ENCODE measurements around the gene SMIM22. TPM values are rescaled to one million over a fixed set of nuclear protein-coding genes. Genes with fewer than 3 reads are reported as not detected.

SMIM22 gene
- total RNA-seq, 4 donors from 2014 or later, result not detected

DNA sequence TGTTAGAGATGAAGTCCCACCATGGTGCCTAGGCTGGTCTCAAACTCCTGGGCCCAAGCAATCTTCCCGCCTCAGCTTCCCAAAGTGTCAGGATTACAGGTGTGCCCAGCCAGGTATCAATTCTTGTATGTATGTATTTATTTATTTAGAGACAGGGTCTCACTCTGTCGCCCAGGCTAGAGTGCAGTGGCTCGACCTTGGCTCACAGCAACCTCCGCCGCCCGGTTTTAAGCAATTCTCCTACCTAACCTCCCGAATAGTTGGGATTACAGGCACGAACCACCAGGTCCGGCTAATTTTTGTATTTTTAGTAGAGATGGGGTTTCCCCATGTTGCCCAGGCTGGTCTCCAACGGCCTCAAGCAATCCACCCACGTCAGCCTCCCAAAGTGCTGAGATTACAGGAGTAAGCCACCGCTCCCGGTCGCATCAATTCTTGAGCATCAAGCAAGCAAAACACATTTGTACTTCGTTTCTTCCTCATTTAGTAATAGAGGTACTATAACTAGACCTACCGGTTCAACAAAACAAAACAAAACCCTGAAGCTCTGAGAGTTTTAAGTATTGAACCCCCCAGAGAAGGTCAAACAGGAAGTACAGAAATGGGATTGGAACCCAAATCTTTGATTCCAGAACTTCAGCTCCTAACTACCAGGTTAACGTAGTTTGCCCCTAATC lies 27.2 kb upstream of the SMIM22 start:
- DNase-seq, result peak in 1 of 2 donors; percentile 27
- H3K36me3 ChIP-seq, result peaks cover 0 to 26% of the 10 kb centered on the region in 2 donors
- no peaks in the 10 kb centered on the region for H3K27me3 ChIP-seq
- H3K9me3 ChIP-seq, result no peaks in the 10 kb centered on the region
- intact Hi-C loops (cut with DNase I; ENCODE audit: low total_unique reads) (loop anchor here (1.0 to 2.0 kb wide), 4 partner anchors 34 to 229 kb away; partner anchors contain the start of genes ANKS3, CDIP1, DNAAF8 and ROGDI), in situ Hi-C loops (cut with MboI; ENCODE audit: low sequenced_read_pairs in 4 of 4) (no loop called here)
- peaks cover 25 to 30% of the 10 kb centered on the region in 2 donors for H3K4me1 ChIP-seq
- ATAC-seq, result peak in 1 of 2 donors; percentile 13
- peak overlapping the region; percentile 80 to 99 (median 90) for H3K4me3 ChIP-seq
- no peak for TF ChIP-seq POLR2A (IDR thresholded peaks at IDR 0.05)
- TF ChIP-seq, protein P1, sequence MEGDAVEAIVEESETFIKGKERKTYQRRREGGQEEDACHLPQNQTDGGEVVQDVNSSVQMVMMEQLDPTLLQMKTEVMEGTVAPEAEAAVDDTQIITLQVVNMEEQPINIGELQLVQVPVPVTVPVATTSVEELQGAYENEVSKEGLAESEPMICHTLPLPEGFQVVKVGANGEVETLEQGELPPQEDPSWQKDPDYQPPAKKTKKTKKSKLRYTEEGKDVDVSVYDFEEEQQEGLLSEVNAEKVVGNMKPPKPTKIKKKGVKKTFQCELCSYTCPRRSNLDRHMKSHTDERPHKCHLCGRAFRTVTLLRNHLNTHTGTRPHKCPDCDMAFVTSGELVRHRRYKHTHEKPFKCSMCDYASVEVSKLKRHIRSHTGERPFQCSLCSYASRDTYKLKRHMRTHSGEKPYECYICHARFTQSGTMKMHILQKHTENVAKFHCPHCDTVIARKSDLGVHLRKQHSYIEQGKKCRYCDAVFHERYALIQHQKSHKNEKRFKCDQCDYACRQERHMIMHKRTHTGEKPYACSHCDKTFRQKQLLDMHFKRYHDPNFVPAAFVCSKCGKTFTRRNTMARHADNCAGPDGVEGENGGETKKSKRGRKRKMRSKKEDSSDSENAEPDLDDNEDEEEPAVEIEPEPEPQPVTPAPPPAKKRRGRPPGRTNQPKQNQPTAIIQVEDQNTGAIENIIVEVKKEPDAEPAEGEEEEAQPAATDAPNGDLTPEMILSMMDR (IDR thresholded peaks at IDR 0.05 in 4 of 5, conservative IDR thresholded peaks at IDR 0.05 in 1 of 5), result no peak
- H3K27ac ChIP-seq, result peak overlapping the region; percentile 83 to 95 (median 92)

DNA sequence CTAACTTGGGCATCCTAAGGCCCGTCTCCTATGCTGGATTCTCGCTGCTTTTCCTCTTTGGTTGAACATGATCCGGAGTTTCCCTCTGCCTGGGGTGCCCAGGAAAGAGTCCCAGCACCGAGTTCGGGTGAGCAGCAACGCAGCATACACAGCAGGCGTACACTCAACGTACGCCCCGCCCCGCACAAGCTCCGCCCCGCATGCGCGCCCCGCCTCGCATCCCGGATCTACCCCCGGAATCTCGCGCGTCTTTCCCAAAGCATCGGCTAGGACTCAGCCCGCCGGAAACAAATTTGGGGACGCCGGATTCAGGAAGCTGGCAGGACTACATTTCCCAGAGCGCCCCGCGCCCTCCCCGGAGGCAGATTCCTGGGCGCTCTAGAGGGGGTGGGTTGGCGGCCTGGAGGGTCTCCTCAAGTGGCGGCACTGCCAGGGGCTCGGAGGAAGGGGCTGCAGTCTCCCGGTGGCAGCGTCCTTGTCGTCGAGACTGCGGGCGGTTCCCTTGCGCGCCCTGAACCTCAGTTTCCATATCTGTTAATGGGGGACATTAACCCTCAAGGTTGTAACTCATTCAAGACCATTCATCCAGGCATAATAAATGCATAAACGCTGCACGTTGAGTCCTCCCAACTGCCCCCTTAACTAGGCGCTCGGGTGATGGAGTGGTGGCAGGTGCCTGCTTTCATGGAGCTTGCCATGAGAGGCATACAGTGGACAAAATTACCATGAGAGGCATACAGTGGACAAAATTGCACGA lies 26.4 kb upstream of the SMIM22 start:
- TF ChIP-seq, protein P1 (IDR thresholded peaks at IDR 0.05 in 4 of 5, conservative IDR thresholded peaks at IDR 0.05 in 1 of 5), result no peak
- peak; percentile 68 to 74 for TF ChIP-seq POLR2A (IDR thresholded peaks at IDR 0.05)
- Histone ChIP-seq H3K27me3 (no peaks in the 10 kb centered on the region), H3K9me3 (no peaks in the 10 kb centered on the region), H3K36me3 (peaks cover 0 to 19% of the 10 kb centered on the region in 2 donors), H3K4me1 (peaks cover 25 to 30% of the 10 kb centered on the region in 2 donors), H3K27ac (peak overlapping the region; percentile 83 to 95 (median 92)), H3K4me3 (peak overlapping the region; percentile 74 to 99 (median 90))
- DNase-seq (peak; percentile 93 to 95), ATAC-seq (peak; percentile 82 to 84)
- in situ Hi-C loops (cut with MboI; ENCODE audit: low sequenced_read_pairs in 4 of 4) (no loop called here), intact Hi-C loops (cut with DNase I; ENCODE audit: low total_unique reads) (loop anchor here (1.0 to 2.0 kb wide), 3 partner anchors 34 to 188 kb away; partner anchors contain the start of genes ANKS3, DNAAF8 and ROGDI)

DNA sequence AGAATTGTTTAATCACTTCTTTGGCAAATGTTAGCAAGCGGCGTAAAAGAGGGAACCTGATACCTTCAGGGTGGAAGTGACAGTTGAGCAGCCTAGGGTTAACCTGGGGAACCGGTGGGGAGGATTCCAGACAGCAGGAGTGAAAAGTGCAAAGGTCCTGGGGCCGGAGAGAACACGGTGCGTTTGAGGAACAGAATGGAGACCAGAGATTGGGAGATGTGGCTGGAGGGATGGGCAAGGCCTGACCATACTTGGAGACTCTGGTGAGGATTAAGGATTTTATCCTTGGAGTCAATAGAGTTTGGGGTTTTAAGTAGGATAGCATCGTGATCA lies 25.9 kb upstream of the SMIM22 start:
- H3K4me1 ChIP-seq, result peaks cover 25 to 30% of the 10 kb centered on the region in 2 donors
- TF ChIP-seq, protein P1 (IDR thresholded peaks at IDR 0.05 in 4 of 5, conservative IDR thresholded peaks at IDR 0.05 in 1 of 5), result no peak
- TF ChIP-seq POLR2A (IDR thresholded peaks at IDR 0.05), result no peak
- peak overlapping the region; percentile 83 to 95 (median 92) for H3K27ac ChIP-seq
- DNase-seq, result no peak
- H3K4me3 ChIP-seq, result peak overlapping the region; percentile 74 to 99 (median 90)
- no peaks in the 10 kb centered on the region for H3K9me3 ChIP-seq
- no peak for ATAC-seq
- intact Hi-C loops (cut with DNase I; ENCODE audit: low total_unique reads), result loop anchor here (2.0 kb wide), 1 partner anchor 34 kb away; the partner anchor contains the start of gene ROGDI
- peaks cover 0 to 14% of the 10 kb centered on the region in 2 donors for H3K36me3 ChIP-seq
- H3K27me3 ChIP-seq, result no peaks in the 10 kb centered on the region
- in situ Hi-C loops (cut with MboI; ENCODE audit: low sequenced_read_pairs in 4 of 4), result no loop called here

DNA sequence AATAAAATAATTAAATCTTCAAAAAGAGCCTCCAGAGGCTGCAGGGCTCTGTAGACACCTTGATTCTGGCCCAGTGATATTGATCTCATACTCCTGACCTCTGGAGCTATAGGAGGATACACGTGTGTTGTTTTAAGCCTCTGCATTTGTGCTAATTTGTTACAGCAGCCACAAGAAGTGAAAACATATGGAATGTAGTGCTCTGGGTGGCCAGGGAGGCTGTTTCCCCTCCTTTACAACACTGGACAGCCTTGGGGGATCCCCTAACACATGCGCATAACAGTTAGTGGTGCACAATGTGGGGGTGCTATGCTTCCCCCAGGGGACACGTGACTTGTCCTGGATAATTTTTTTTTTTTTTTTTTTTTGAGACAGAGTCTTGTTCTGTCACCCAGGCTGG lies 23.5 kb upstream of the SMIM22 start:
- in situ Hi-C loops (cut with MboI; ENCODE audit: low sequenced_read_pairs in 4 of 4) (no loop called here), intact Hi-C loops (cut with DNase I; ENCODE audit: low total_unique reads) (no loop called here)
- Histone ChIP-seq H3K36me3 (no peaks in the 10 kb centered on the region), H3K27ac (no peak overlapping the region), H3K9me3 (no peaks in the 10 kb centered on the region), H3K4me3 (no peak overlapping the region), H3K4me1 (peaks cover 10 to 14% of the 10 kb centered on the region in 2 donors), H3K27me3 (no peaks in the 10 kb centered on the region)
- ATAC-seq, result no peak
- no peak for DNase-seq
- TF ChIP-seq POLR2A (IDR thresholded peaks at IDR 0.05), result no peak
- TF ChIP-seq, protein P1 (IDR thresholded peaks at IDR 0.05 in 4 of 5, conservative IDR thresholded peaks at IDR 0.05 in 1 of 5), result no peak

All from gastrocnemius medialis (tissue), 4 donors.